Muscle of arm (tissue), 14 donors: ENCODE measurements around the gene RPS6KA4. TPM values are rescaled to one million over a fixed set of nuclear protein-coding genes. Genes with fewer than 3 reads are reported as not detected.
"Not testable (repeated sequence)": the region's sequence is repeated elsewhere in the genome, so short reads cannot be mapped to it uniquely, and the experiment has no call there.

ENCODE experiments used
- DNase-seq: peaks from one replicate; pipeline ENCODE4 v3.0.0-alpha.2; 2013
- long read RNA-seq, 11 donors: transcript quantifications; one replicate each; lab custom pipeline, GENCODE V29; 2026
- polyA plus RNA-seq, 12 donors: library from polyadenylated mRNA; unstranded; fragments of 120-200 nt; gene quantifications; one replicate each; pipeline ENCODE4 v1.2.1, GENCODE V29; 2013; ENCODE audit not compliant: insufficient read length in 12 of 12

Gene RPS6KA4
- polyA plus RNA-seq, result 10 to 100 TPM in 11 of 12 donors, not detected in 1; 10.0 to 49.8 (median 11.9) TPM
- long read RNA-seq, donor 1, partial matches to known transcripts, result 0 of 3 reads
- long read RNA-seq, donor 1, other reads (novel, unspliced or antisense), result 0 of 3 reads
- long read RNA-seq, donor 2, partial matches to known transcripts, result 0 of 1 reads
- long read RNA-seq, donor 2, other reads (novel, unspliced or antisense), result 0 of 1 reads
- long read RNA-seq, donor 3, partial matches to known transcripts, result 0 of 1 reads
- long read RNA-seq, donor 3, other reads (novel, unspliced or antisense), result 0 of 1 reads
- long read RNA-seq, donor 4, partial matches to known transcripts, result 0 of 2 reads
- long read RNA-seq, donor 4, other reads (novel, unspliced or antisense), result 0 of 2 reads
- long read RNA-seq, donor 5, result 0 reads
- long read RNA-seq, donor 6, partial matches to known transcripts, result 0 of 2 reads
- long read RNA-seq, donor 6, other reads (novel, unspliced or antisense), result 0 of 2 reads
- long read RNA-seq, donor 7, partial matches to known transcripts, result 0 of 1 reads
- long read RNA-seq, donor 7, other reads (novel, unspliced or antisense), result 0 of 1 reads
- long read RNA-seq, donor 8, partial matches to known transcripts, result 0 of 6 reads
- long read RNA-seq, donor 8, other reads (novel, unspliced or antisense), result 0 of 6 reads
- long read RNA-seq, donor 9, partial matches to known transcripts, result 0 of 1 reads
- long read RNA-seq, donor 9, other reads (novel, unspliced or antisense), result 0 of 1 reads
- long read RNA-seq, donor 10, partial matches to known transcripts, result 0 of 5 reads
- long read RNA-seq, donor 10, other reads (novel, unspliced or antisense), result 0 of 5 reads
- long read RNA-seq, donor 11, partial matches to known transcripts, result 0 of 1 reads
- long read RNA-seq, donor 11, other reads (novel, unspliced or antisense), result 0 of 1 reads

- no peak for DNase-seq
These were observed at the start of gene RPS6KA4 for GRCh38 chr11:64358907-64359711. TSS of gene RPS6KA4 (plus strand) at chr11:64359162. CDS start at chr11:64359236, 74 bp downstream.

- DNase-seq, result no peak
These were observed 46.0 kb upstream of the RPS6KA4 start for GRCh38 chr11:64312947-64313346.

GRCh38 chr11:64313491-64314145 lies 45.3 kb upstream of the RPS6KA4 start:
- no peak for DNase-seq

- no peak for DNase-seq
These were observed 44.7 kb upstream of the RPS6KA4 start for GRCh38 chr11:64314146-64314804.

GRCh38 chr11:64314805-64315561 lies 44.0 kb upstream of the RPS6KA4 start:
- no peak for DNase-seq

GRCh38 chr11:64315667-64316526 lies 43.1 kb upstream of the RPS6KA4 start:
- not testable (repeated sequence) for DNase-seq

- no peak for DNase-seq
These were observed 42.2 kb upstream of the RPS6KA4 start for GRCh38 chr11:64316672-64317324.

GRCh38 chr11:64317325-64317960 lies 41.5 kb upstream of the RPS6KA4 start, which contains the start of gene TRMT112:
TSS of gene TRMT112 (minus strand) at chr11:64317559. CDS start at chr11:64317526, 33 bp downstream.
- DNase-seq, result peak; percentile 97

- DNase-seq, result peak; percentile 97
These were observed 40.8 kb upstream of the RPS6KA4 start, which contains the start of gene PRDX5 for GRCh38 chr11:64317961-64318765. TSS of gene PRDX5 (plus strand) at chr11:64318121. CDS start at chr11:64318216, 95 bp downstream.

GRCh38 chr11:64318766-64319761 lies 39.9 kb upstream of the RPS6KA4 start:
- DNase-seq, result no peak

- DNase-seq, result no peak
These were observed 38.4 kb upstream of the RPS6KA4 start for GRCh38 chr11:64320556-64320955.

GRCh38 chr11:64321026-64321425 lies 37.9 kb upstream of the RPS6KA4 start:
- DNase-seq, result no peak

- DNase-seq, result no peak
These were observed 37.4 kb upstream of the RPS6KA4 start for GRCh38 chr11:64321533-64321932.

GRCh38 chr11:64322925-64323260 lies 36.1 kb upstream of the RPS6KA4 start:
- DNase-seq, result no peak

- no peak for DNase-seq
These were observed 35.6 kb upstream of the RPS6KA4 start for GRCh38 chr11:64323373-64323772.
